GM18526 (cell line): ENCODE results near the gene AGFG2.
A peak's percentile ranks its signal among the peaks of the same experiment; 100 is the strongest.

ENCODE experiments used
- POLR2A ChIP-seq: IDR thresholded peaks from 3 replicates; pipeline ENCODE4 v1.6.1; 2011; ENCODE audit not compliant: insufficient read length; ENCODE audit errors: extremely low read depth

AGFG2 gene, protein sequence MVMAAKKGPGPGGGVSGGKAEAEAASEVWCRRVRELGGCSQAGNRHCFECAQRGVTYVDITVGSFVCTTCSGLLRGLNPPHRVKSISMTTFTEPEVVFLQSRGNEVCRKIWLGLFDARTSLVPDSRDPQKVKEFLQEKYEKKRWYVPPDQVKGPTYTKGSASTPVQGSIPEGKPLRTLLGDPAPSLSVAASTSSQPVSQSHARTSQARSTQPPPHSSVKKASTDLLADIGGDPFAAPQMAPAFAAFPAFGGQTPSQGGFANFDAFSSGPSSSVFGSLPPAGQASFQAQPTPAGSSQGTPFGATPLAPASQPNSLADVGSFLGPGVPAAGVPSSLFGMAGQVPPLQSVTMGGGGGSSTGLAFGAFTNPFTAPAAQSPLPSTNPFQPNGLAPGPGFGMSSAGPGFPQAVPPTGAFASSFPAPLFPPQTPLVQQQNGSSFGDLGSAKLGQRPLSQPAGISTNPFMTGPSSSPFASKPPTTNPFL

DNA sequence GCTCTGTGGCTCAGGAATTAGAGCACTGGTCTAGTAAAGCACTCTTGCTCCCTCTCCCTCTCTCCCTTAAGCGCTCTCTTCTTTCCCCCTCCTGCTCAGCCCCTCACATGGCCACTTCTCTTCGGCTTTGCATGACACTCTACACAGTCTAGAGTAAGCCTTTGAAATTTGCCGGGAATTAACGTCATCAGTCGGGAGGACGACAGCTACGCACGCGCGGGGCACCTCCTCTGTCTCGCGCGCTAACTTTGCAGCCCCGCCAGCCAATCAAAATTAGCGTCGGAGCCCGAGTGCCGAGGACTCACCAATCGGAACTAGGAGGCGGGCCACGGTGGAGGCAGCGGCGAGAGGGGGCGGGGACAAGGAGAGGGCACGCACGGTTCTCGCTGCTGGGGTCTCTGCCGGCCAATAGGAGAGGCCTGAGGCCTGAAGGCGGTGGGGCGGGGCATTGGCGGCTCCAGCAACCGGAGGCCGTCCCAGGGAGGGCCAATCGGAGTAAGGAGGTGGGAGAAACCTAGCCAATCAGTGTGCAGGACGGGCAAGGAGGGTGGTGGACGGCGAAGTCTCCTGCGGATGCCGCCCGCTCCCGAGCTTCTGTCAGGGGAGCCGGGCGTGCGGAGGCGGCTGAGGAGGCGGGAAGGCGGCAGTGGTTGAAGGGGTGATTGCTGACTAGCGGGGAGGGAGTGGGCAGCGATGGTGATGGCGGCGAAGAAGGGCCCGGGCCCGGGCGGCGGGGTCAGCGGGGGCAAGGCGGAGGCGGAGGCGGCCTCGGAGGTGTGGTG is at the start of gene AGFG2:
AGFG2 (plus strand) TSS at position 550 of the 782 bp plus-strand sequence; CDS start at position 694, 144 bp downstream.
- peak; percentile 78 for TF ChIP-seq POLR2A

DNA sequence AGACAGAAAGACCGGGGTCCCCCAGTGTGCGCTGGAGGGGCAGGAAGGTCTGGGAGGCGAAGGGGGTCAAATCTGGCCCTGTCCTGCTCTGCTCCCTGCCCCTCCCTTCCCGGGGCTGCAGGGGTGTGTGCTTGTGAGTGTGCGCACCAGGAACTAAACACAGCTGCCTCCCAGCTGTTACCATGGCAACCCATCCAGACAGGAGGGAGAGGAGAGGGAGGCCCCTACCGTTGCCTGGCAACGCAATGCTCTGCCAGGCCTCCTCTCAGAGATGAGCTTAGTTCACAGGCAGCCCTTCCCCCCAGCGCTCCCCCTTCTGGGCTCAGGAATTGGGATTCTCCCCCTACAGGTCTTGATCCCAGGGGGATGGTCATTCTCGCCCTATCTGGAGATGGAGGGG is 49.2 kb upstream of the AGFG2 start:
- TF ChIP-seq POLR2A: no peak

DNA sequence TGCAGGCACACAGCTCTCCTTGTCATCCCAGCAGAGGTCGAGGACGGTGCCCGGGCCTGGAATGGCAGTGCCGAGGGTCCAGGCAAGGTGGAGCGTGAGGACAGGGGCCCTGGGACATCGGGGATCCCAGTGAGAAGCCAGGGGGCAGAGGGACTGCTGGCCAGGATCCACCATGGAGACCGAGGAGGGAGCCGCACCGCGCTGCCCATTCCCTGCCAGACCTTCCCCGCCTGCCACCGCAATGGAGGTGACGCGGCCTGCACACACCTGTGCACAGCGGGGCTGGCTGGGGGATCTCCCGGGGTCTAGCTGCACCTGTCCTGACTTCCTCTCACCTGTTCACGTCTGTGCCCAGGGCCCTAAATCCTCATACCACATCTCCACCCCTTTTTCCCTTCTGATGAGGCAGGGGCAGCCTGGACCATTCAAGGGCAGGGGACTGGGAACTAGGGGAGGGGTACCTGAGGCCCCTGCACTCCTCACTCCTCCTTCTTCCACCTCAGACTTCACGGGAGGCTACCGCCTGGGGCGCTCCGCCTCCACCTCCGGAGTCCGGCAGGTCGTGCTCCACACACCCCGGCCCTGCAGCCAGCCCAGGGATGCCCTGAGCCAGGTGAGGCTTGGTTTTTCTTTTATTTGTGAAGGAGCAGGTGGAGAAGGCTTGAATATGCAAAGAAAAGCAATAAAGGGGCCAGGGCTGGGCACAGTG is 48.4 kb upstream of the AGFG2 start:
- TF ChIP-seq POLR2A: no peak

DNA sequence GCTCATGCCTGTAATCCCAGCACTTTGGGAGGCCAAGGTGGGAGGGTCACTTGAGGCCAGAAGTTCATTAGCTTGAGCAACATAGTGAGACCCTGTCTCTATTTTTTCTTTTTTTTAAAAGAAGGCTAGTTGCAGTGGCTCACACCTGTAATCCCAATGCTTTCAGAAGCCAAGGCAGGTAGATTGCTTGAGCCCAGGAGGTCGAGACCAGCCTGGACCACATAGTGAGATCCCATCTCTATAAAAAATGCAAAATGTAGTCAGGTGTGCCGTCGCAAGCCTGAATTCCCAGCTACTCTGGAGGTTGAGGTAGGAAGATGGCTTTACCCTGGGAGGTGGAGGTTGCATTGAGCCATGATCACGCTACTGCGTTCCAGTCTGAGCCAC is 47.8 kb upstream of the AGFG2 start:
- no peak for TF ChIP-seq POLR2A

DNA sequence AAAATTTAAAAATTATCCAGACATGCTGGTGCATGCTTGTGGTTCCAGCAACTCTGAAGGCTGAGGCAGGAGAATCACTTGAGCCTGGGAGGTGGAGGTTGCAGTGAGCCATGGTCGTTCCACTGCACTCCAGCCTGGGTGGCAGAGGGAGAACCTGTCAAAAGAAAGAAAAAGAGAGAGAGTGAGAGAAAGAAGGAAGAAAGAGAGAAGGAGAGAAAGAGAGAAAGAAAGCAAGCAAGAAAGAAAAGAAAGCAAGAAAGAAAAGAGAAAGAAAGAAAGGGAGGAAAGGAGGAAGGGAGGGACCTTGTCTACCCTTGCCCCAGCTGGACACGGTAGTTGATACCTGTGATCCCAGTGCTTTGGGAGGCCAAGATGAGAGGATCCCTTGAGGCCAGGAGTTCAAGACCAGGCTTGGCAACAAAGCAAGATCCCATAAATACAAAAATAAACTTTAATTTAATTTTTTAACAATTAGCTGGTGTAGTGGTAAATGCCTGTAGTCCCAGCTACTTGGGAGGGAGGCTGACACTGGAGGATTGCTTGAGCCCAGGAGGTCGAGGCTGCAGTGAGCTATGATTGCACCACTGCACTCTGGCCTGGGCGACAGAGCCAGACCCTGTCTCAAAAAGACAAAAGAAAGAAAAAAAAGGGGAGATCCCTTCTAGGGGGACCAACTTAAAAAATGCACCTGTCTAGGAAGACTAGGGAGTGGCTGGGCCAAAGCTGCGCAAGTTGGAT is 46.1 kb upstream of the AGFG2 start:
- no peak for TF ChIP-seq POLR2A

DNA sequence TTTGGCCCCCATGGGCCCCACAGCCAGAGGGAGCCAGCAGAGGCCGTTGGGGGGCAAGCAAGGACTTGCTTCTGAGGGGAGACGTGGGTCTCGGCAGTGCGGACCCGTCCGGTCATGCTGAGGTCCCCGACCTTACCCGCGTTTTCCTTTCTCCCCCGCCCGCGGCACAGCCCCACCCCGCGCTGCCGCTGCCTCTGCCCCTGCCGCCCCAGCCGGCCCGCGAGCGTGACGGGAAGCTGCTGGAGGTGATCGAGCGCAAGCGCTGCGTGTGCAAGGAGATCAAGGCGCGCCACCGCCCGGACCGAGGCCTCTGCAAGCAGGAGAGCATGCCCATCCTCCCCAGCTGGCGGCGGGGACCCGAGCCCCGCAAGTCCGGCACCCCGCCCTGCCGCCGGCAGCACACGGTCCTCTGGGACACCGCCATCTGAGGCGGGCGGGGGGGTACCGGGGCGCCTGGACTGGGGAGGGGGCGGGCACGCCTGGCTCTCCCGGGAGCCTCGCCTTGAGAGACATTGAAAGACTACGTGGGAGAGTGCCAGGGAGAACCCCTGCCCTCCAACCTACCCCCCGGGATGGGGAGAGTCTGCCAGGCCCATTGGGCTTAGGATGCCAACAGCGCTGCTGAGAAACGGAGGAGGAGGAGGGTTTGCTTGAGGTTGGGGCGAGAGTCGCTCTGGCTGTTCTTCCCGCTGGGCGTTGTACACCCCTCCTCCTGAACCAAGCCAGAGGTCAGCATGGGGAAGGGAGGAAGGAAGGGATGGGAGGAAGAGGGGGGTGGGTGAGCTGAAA is 45.3 kb upstream of the AGFG2 start:
- no peak for TF ChIP-seq POLR2A

DNA sequence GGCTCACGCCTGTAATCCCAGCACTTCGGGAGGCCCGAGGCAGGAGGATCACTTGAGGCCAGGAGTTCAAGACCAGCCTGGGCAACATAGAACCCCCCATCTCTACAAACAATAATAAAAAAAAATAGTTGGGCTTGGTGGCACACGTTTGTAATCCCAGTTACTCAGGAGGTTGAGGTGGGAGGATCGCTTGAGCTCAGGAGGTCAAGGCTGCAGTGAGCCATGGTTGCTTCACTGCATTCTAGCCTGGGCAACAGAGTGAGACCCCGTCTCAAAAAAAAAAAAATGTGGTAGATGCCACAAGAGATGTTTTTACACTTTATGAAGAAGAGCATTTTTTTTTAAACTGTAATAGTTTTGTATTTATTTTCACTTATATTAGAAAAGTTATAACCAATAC is 42.5 kb upstream of the AGFG2 start:
- TF ChIP-seq POLR2A: no peak

DNA sequence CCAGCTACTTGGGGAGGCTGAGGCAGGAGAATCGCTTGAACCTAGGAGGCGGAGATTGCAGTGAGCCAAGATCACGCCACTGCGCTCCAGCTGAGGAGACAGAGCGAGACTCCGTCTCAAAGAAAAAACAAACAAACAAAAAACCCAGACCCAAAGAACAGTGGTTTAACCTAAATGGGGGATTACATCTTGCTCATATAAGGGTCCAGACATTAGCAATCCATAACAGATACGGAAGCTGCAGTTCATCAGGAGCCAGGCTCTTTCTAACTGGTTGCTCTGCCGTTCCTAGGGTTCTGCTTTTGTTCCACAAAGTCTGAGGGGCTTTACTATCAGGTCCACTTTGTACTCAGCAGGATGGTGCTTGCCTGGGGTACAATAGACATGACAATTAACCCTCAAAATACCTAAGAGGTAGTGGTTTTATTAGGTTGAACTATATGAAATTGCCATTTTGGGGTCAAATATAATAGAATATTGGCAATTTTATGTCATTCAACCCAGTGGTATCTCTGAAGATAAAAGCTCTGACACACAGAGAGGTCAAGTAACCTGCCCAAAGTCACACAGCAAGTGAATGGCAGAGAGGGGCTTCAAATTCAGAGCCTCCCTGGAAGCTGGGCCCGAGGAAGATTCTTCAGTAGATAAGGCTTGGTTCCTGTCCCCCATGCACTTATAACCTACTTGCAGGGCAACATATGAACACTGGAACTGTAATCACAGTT is 34.0 kb upstream of the AGFG2 start:
- TF ChIP-seq POLR2A: no peak

DNA sequence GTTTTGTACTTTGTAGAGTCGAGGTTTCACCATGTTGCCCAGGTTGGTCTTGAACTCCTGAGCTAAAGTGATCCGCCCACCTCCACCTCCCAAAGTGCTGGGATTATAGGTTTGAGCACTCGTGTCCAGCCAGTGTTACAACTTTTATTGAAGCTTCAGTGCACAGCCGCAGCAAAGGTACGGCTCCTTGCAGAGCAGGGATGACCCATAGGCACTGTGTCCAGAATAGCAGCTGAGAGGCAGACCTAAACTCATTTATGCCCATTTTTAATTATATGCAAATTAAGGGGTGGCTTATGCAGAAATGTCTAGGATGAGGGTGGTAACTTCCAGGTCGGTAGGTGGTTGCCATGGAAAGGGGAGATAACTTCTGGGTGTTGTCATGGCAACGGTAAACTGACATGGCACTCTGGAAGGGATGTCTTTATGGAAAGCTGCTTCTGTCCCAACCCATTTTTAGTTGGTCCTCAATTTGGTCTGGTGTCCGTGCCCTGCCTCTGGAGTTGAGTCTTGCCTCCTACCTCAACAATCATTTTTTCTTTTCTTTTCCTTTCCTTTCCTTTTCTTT is 32.6 kb upstream of the AGFG2 start:
- no peak for TF ChIP-seq POLR2A

DNA sequence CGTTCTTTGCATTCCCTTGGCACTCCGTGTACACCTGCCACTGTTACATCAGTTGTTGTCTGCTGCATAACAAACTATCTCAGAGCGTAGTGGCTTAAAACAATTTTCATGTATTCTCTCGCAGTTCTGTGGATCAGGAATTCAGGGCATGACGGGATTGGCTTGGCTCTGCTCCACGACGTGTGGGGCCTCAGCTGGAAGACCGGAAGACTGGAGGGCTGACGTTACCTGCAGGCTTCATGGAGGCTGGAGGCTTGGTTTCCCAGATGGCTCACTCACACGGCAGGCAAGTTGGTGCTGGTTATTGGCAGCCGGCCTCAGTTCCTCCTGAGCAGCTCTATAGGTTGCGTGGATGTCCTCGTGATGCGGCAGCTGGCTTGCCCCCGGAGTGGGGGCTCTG is 29.8 kb upstream of the AGFG2 start:
- TF ChIP-seq POLR2A: no peak

DNA sequence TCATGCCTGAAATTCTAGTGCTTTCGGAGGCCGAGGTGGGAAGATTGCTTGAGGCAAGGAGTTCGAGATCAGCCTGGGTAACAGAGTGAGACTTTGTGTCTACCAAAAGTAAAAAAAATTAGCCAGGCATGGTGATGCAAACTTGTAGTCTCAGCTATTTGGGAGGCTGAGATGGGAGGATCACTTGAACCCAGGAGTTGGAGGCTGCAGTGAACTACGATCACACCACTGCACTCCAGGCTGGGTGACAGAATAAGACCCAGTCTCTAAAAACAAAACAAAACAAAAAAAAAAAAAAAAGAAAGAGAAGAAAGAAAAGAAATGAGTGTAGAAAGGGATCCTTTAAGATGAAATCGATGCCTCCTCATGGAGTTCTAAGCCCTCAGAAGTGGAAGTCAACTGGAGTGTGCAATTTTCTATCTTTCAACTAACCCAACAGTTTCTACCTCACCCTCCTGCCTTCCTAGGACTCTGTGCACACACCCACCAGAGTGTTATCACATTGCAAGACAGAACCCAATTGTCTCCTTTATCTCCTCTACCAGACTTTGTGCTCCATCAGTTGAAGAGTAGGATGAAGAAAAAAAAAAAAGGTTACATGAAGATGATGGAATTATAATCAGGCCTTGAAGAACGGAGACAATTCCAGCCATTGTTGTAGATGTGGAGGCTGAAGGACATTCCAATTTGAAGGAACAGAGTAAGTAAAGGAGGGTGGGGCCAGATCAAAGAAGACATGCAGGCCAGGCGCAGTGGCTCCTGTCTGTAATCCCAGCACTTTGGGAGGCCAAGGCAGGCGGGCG is 28.4 kb upstream of the AGFG2 start:
- no peak for TF ChIP-seq POLR2A

DNA sequence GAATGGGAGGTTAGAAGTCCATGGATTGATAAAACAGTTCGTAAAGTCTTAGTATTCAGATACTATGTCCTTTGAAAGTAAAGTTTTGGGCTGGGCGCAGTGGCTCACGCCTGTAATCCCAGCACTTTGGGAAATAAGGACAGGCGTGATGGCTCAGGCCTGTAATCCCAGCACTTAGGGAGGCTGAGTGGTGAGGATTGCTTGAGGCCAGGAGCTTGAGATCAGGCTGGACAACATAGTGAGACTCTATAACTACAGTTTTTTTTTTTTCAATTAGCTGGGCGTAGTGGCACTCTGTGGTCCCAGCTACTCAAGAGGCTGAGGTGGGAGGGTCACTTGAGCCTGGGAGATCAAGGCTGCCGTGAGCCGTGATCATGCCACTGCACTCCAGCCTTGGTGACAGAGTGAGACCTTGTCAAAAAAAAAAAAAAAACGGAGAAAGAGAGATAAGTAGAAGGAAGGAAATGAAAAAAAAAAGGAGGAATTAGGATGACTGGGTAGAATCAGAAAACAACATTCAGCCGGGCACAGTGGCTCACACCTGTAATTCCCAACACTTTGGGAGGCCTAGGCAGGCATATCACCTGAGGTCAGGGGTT is 25.7 kb upstream of the AGFG2 start:
- no peak for TF ChIP-seq POLR2A

DNA sequence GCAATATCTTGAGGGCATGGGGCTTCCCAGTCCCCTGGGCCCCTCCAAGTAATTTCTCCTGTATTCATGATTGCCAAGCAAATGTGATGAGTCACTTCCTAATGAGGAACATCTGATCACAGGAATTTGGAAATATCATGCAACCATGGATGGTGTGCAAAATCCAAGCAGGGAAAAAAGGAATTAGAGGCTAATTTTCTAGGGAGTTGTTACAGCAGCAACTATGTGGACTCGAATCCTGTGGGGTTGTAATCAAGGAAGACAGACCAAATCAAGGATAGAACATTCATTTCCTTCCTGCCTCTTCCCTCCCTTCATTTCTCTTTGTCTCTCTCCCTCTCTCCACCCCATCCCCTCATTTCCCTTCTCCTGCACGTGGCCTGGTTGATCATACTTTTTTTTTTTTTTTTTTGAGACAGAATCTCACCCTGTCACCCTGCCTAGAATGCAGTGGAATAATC is 23.9 kb upstream of the AGFG2 start:
- TF ChIP-seq POLR2A: no peak
